VCaP (cell line): ENCODE results near the gene FAM181A.
A peak's percentile ranks its signal among the peaks of the same experiment; 100 is the strongest.

ENCODE experiments used
- H3K27ac ChIP-seq: fragments of 450-650 bp; 2 replicates; pipeline ENCODE4 v1.5.1; 2017
- TF ChIP-seq, protein P1 (sequence below): fragments of 450-650 bp; conservative IDR thresholded peaks from 2 replicates; pipeline ENCODE4 v1.5.1; 2017; ENCODE audit warnings: mild to moderate bottlenecking, moderate library complexity

The FAM181A gene

DNA sequence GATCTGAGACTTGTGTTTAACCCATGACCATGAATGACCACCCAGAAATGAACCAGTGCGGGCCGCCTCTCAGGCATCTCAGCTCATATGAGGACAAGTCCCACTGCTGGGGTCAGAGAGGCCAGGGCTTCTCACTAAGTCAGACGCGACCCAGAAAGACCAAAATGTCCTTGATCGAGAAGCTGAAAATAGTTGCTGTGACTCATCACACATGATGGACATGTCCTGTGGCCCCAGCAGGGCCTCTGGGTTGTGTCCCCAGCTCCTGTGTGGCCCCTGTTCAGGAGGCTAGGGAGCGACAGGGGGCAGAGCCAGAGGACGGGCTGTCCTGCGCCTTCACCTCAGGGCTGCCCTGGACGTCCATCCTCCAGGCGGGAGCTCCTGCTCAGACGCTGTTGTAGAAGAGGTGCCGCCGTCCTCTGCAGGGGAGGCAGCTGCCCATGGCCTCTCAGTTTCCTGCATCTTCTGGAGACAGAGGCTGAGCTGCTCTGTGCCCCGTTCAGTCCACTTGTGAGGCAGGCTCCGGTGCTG, 29.0 kb upstream of the FAM181A start:
- H3K27ac ChIP-seq = no peak overlapping the region
- TF ChIP-seq, protein P1, sequence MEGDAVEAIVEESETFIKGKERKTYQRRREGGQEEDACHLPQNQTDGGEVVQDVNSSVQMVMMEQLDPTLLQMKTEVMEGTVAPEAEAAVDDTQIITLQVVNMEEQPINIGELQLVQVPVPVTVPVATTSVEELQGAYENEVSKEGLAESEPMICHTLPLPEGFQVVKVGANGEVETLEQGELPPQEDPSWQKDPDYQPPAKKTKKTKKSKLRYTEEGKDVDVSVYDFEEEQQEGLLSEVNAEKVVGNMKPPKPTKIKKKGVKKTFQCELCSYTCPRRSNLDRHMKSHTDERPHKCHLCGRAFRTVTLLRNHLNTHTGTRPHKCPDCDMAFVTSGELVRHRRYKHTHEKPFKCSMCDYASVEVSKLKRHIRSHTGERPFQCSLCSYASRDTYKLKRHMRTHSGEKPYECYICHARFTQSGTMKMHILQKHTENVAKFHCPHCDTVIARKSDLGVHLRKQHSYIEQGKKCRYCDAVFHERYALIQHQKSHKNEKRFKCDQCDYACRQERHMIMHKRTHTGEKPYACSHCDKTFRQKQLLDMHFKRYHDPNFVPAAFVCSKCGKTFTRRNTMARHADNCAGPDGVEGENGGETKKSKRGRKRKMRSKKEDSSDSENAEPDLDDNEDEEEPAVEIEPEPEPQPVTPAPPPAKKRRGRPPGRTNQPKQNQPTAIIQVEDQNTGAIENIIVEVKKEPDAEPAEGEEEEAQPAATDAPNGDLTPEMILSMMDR = no peak

DNA sequence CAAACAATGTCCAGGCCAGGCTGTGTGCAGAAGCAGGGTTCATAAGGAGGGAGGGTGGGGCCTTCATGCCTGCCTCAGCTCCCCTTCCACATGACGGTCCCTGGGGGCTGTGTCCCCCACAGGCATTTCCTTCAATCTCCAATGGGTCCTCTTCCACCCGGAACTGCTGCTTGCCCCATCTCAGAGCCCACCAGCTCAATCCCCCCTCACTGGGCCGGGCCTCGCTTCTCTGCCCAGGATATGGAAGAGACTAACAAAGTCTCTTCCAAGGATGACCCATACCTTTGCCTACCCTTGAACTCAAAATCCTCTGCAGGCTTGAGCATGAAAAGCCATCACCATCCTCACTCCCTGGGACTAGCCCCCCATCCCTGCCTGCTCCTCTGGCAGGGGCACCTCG, 28.4 kb upstream of the FAM181A start:
- TF ChIP-seq, protein P1 = no peak
- H3K27ac ChIP-seq = no peak overlapping the region

DNA sequence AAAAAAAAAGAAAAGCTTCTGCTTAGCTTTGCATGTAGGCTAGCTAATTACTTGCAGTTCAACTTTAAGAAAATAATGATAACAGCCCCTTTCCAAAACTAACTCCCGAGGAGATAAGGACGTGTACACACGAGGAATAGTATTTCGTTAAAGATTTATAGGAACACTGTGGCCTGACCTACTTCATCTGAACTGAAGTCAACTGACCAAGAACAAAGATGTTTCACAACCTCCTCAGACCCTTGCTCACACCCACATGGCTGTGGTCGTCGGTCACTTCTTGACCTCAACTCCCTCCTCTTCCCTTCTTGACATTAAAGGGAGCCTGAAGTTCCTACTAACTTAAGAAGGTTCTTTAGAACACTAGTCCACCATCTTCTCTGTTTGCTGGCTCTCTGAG, 25.3 kb upstream of the FAM181A start:
- TF ChIP-seq, protein P1 = no peak
- peak overlapping the region; percentile 85 for H3K27ac ChIP-seq

DNA sequence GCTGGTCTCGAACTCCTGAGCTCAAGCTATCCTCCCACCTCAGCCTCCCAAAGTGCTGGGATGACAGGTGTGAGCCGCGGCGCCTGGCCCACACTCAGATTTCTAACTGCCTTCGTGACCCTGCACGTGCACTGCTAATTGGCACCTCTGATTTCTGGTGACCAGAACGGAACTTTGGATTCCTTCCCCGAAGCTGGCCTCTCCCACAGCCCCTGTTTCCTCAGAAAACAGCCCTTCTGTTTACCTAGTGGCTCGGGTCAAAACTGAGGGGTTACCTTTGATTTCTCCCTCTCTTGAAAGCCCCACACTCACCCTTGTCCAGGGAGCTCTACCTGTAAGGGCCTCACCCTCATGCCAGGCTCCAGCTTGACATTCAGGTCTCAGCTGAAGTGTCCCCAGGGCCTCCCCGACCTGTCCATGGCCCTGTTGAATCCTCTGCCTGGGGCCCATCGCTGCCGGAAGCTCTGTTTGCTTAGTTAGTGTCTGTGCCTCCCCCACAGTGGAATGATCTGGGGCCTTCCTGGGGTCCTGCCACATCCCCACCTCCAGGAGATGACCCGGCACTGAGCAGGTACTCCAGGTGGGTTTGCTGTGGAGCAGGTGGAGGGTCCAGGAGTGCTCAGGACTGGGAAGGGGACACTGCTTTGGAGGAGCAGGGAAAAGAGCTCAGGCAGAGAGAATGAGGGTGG, 24.4 kb upstream of the FAM181A start:
- TF ChIP-seq, protein P1 = no peak
- peak overlapping the region; percentile 85 for H3K27ac ChIP-seq

DNA sequence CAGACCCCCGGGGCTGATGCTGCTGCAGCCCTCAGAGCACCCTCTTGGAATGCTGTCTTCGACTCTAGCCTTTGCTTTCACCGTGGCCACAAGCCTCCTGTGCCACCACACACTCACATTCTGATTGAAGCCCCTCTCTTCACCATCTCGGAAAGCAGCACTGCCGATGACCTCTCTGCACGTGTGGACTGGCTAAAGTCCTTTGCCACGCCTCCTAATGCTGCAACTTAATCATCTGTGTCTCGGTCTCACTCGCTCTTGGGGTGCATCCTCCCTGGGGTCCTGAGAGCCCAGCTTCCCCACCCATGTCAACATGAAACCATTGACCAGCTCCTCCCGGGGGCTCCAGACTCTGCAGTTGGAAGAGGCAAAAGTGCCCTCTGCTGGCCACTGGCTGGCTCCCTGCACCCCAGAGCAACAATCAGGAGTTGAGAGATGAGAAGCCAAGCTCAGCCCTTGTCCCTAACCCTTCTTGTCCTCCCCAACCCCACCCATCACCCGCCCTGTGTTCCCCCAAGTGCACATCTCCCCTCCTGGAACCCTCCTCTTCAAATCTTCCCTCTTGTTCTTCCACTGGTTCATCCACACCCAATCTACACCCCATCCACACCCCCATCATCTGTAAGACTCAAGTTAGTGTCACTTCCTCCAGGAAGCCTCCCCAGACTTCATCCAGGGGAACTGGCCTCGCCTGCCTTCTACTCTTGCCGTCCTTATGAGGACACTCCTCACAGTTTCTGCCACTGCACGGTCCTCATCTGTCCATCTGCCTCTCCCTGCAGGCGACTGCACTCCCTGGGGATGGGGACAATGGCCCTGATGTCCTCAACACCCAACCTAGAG, 23.6 kb upstream of the FAM181A start:
- TF ChIP-seq, protein P1 = peak; percentile 53; the same call in 1 of the 2 replicates
- H3K27ac ChIP-seq = peak overlapping the region; percentile 85; the same call in 1 of the 2 replicates

DNA sequence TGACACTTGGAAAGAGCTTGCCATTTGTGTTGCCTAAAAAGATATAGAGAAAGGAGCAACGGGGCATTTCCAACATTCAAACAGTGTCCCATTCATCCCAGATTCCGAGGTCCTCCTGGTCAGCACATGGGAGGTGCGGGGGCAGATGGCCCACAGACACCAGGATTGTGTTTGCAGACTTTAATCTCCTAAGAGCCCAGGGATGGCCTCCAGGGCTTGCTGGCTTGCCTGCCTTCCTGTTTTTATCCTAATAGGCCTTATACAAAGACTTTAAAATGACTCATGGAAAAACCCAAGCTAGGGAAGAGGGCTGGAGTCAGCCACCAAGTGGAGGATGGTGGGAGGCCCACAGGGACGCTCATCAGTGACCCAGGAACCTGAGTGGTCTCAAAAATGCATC, 21.5 kb upstream of the FAM181A start:
- no peak overlapping the region for H3K27ac ChIP-seq
- TF ChIP-seq, protein P1 = no peak
